ENCODE measurements around the gene MAGEF1.

Gene MAGEF1, protein sequence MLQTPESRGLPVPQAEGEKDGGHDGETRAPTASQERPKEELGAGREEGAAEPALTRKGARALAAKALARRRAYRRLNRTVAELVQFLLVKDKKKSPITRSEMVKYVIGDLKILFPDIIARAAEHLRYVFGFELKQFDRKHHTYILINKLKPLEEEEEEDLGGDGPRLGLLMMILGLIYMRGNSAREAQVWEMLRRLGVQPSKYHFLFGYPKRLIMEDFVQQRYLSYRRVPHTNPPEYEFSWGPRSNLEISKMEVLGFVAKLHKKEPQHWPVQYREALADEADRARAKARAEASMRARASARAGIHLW

DNA sequence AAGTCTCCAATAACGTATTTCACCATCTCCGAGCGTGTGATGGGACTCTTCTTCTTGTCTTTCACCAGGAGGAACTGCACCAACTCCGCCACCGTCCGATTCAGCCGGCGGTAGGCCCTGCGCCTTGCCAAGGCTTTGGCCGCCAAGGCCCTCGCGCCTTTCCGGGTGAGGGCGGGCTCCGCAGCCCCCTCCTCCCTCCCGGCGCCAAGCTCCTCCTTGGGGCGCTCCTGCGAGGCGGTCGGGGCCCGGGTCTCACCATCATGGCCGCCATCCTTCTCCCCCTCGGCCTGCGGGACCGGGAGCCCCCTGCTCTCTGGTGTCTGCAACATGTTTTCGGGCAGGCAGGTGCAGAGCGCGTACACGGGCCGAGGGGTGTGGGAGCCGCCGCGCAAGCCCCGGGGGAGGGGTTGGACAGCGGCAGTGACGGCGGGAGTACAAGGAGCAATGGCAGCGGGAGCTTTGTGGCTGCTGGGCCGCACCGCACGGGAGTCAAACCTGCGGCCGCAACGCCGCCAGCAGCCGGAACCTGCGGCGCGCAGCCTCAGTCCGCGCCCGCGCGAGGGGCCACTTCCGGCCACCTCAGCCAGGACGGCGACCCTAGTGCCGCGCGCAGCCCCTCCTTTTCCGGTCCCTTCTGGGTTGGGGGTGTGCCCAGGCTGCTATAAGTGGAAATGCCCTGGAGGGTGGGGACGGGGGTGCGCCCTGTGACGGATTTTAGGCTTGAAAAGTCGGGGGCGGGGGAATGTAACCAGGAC is at the start of gene MAGEF1:
Gene MAGEF1 (minus strand): TSS at position 572 of the 755 bp plus-strand sequence. CDS start 243 bp downstream, at position 329.
- H3K4me1 ChIP-seq (ENCODE audit: control insufficient read depth, insufficient read depth, low read length) = peaks cover 28% of the 10 kb centered on the region
- H3K9me3 ChIP-seq (ENCODE audit: control insufficient read depth in 2 of 2, low read length in 2 of 2) = no peaks in the 10 kb centered on the region
- no peaks in the 10 kb centered on the region for H3K27me3 ChIP-seq (ENCODE audit: control insufficient read depth in 1 of 2, insufficient read depth in 2 of 2, low read length in 2 of 2)
- peak within 1 kb of the TSS; percentile 89 for H3K27ac ChIP-seq (ENCODE audit: low read length)
- peak within 1 kb of the TSS; percentile 90 to 94 for H3K9ac ChIP-seq (ENCODE audit: low read length in 2 of 2)
- peak within 1 kb of the TSS; percentile 85 to 86 for H3K4me3 ChIP-seq (ENCODE audit: low read length in 2 of 2)
- H3K36me3 ChIP-seq (ENCODE audit: control insufficient read depth in 2 of 2, insufficient read depth in 2 of 2, low read length in 2 of 2) = peaks cover 0 to 8% of the 10 kb centered on the region in 2 donors

DNA sequence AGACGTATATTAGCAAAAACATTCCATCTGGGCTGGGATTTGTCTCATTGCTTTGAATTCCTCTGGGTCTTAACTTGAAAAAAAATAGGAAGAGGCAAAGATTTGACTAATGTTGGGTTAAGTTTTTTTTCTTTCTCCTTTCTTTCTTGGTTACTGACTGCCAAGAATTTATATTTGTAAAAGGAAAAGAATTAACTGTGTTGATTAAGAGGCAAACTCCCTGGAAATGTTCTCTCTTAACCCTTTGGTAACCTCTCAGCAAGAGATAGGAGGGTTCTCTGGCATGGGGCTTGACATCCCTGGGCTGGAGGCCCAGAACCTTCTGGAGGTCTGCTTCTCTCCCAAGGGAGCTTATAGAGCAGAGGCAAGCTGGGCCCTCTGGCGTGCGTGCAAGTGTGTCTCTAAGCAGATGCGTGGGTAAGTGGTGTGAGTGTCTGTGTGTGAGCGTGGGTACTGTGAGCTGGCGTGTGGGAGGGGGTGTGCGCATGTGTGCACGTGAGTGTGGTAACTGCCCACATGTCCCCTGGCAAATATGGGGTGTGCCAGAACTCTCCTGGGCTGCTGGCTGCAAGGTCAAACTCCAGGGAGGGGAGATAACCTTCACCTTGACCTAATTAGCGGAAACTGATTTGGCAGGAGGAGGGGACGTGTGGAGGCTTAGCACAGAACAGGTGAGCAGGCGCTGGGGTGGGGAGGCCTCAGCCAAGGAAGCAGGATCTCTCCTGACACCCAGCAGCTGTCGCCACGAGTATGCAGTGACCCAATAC is 49.4 kb upstream of the MAGEF1 start:
- no peak overlapping the region for H3K4me3 ChIP-seq (ENCODE audit: low read length in 2 of 2)
- H3K9ac ChIP-seq (ENCODE audit: low read length in 2 of 2) = no peak overlapping the region
- H3K9me3 ChIP-seq (ENCODE audit: control insufficient read depth in 2 of 2, low read length in 2 of 2) = no peaks in the 10 kb centered on the region
- H3K4me1 ChIP-seq (ENCODE audit: control insufficient read depth, insufficient read depth, low read length) = peaks cover 23% of the 10 kb centered on the region
- no peaks in the 10 kb centered on the region for H3K36me3 ChIP-seq (ENCODE audit: control insufficient read depth in 2 of 2, insufficient read depth in 2 of 2, low read length in 2 of 2)
- H3K27me3 ChIP-seq (ENCODE audit: control insufficient read depth in 1 of 2, insufficient read depth in 2 of 2, low read length in 2 of 2) = no peaks in the 10 kb centered on the region
- no peak overlapping the region for H3K27ac ChIP-seq (ENCODE audit: low read length)

DNA sequence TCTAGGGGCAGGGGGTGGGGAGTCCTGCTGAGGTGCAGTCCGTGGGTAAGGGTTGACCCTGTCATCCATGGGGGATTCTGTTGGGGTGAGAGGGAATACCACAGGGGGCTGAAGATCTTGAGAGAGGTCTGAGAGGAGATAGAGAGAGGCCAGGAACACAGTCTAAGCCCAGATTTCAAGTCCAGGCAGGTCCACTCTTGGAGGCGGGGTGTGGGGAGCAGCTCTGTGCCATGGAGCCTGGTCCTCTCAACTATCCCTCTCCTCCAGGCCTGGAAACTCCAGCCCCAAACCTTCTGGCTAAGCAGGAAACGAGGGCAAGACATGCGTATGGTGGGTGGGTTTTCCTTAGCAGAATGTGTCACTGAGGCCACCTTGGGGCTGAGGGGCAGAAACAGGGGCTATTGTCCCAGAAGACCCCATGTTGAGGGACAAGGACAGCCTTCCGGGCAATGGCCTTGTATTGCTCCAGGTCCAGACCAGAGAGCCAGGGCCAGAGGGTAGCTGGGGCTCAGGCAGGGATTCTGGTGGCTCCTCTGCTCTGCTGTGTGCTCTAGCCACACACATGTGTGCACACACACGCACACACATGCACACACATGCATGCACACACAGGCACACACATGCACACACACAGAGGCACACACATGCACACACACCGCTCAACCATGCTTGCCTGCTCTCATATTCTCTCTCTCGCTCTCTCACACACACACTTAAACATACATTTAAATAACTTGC is 48.6 kb upstream of the MAGEF1 start:
- H3K27me3 ChIP-seq (ENCODE audit: control insufficient read depth in 1 of 2, insufficient read depth in 2 of 2, low read length in 2 of 2) = no peaks in the 10 kb centered on the region
- peaks cover 30% of the 10 kb centered on the region for H3K4me1 ChIP-seq (ENCODE audit: control insufficient read depth, insufficient read depth, low read length)
- H3K27ac ChIP-seq (ENCODE audit: low read length) = no peak overlapping the region
- H3K4me3 ChIP-seq (ENCODE audit: low read length in 2 of 2) = no peak overlapping the region
- H3K9me3 ChIP-seq (ENCODE audit: control insufficient read depth in 2 of 2, low read length in 2 of 2) = no peaks in the 10 kb centered on the region
- H3K9ac ChIP-seq (ENCODE audit: low read length in 2 of 2) = no peak overlapping the region
- no peaks in the 10 kb centered on the region for H3K36me3 ChIP-seq (ENCODE audit: control insufficient read depth in 2 of 2, insufficient read depth in 2 of 2, low read length in 2 of 2)

DNA sequence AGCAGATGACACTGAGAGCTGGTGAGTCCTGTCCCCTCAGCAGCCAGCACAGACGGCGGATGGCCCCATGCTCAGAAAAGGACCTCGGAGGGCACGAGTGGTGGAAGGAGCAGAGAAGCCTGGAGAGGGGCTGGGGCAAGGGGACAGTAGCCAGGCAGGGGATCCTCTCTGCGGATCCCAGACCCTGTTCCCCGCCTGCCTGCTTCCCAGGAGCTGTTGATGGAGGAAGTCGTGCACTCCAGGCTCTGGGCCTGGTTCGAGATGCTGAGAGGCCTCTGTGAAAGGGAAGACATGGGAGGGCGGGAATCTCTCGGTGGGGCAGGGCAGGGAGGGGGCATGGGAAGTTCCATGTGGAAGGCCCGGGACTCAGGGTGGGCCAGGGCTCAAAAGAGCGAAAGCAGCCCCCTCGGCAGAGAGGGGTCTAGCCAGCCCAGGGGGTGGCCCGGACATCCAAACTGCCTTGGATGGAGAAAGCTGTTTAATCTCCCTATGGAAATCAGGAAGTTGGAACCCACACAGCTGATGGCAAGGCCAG is 47.9 kb upstream of the MAGEF1 start:
- Histone ChIP-seq H3K9ac (ENCODE audit: low read length in 2 of 2) (no peak overlapping the region), H3K4me1 (ENCODE audit: control insufficient read depth, insufficient read depth, low read length) (peaks cover 32% of the 10 kb centered on the region), H3K4me3 (ENCODE audit: low read length in 2 of 2) (no peak overlapping the region), H3K27ac (ENCODE audit: low read length) (no peak overlapping the region), H3K9me3 (ENCODE audit: control insufficient read depth in 2 of 2, low read length in 2 of 2) (no peaks in the 10 kb centered on the region), H3K27me3 (ENCODE audit: control insufficient read depth in 1 of 2, insufficient read depth in 2 of 2, low read length in 2 of 2) (no peaks in the 10 kb centered on the region), H3K36me3 (ENCODE audit: control insufficient read depth in 2 of 2, insufficient read depth in 2 of 2, low read length in 2 of 2) (no peaks in the 10 kb centered on the region)

DNA sequence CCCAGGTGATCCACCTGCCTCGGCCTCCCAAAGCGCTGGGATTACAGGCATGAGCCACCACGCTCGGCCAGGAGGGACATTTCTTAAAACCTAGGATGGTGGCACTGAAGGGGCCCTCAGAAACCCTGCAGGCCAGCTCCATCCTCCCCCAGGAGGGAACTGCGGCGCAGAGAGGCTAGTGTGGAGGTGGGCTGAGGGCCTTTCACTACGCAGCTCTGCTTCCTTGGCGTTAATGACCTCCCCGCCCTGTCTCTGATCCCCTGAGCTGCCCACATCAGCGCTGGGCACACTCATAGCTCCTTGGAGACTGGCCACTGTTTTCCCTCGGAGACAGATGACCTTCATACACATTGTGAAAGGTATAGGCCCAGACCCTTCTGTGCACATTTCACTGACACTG is 46.2 kb upstream of the MAGEF1 start:
- H3K36me3 ChIP-seq (ENCODE audit: control insufficient read depth in 2 of 2, insufficient read depth in 2 of 2, low read length in 2 of 2) = no peaks in the 10 kb centered on the region
- H3K4me3 ChIP-seq (ENCODE audit: low read length in 2 of 2) = no peak overlapping the region
- no peak overlapping the region for H3K27ac ChIP-seq (ENCODE audit: low read length)
- no peak overlapping the region for H3K9ac ChIP-seq (ENCODE audit: low read length in 2 of 2)
- no peaks in the 10 kb centered on the region for H3K9me3 ChIP-seq (ENCODE audit: control insufficient read depth in 2 of 2, low read length in 2 of 2)
- H3K27me3 ChIP-seq (ENCODE audit: control insufficient read depth in 1 of 2, insufficient read depth in 2 of 2, low read length in 2 of 2) = no peaks in the 10 kb centered on the region
- peaks cover 32% of the 10 kb centered on the region for H3K4me1 ChIP-seq (ENCODE audit: control insufficient read depth, insufficient read depth, low read length)

DNA sequence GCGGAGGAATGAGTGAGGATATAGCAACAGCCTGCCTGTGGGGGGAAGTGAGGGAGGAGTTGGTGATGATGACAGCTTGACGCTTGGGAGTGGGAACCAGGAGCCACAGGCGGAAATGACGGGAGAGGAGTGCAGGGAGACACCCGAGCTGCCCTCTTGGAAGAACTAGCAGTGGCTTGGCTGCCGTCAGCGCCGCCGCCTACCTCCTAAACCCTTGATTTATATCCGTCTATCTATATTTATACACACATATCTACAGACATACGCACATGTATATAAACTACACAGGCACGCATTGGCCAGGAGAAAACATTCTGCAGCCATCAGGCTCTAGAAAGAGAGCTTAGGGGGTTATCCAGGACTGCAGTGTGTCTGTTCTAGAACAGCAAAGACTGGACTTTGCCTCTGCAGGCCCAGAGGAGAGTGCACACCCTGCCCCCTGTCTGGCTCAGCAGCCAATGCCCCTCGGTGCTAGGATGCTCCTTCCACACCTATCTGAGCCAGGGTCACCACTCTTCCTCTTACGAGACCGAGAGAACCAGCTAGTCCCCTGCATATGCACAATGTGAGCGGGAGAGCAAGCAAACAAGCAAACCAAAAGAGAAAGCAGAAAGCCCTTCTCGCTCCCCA is 45.3 kb upstream of the MAGEF1 start:
- Histone ChIP-seq H3K27ac (ENCODE audit: low read length) (peak overlapping the region; percentile 78), H3K27me3 (ENCODE audit: control insufficient read depth in 1 of 2, insufficient read depth in 2 of 2, low read length in 2 of 2) (no peaks in the 10 kb centered on the region), H3K36me3 (ENCODE audit: control insufficient read depth in 2 of 2, insufficient read depth in 2 of 2, low read length in 2 of 2) (no peaks in the 10 kb centered on the region), H3K4me3 (ENCODE audit: low read length in 2 of 2) (peak overlapping the region in 1 of 2 donors; percentile 60), H3K9ac (ENCODE audit: low read length in 2 of 2) (peak overlapping the region; percentile 47 to 54), H3K9me3 (ENCODE audit: control insufficient read depth in 2 of 2, low read length in 2 of 2) (no peaks in the 10 kb centered on the region), H3K4me1 (ENCODE audit: control insufficient read depth, insufficient read depth, low read length) (peaks cover 32% of the 10 kb centered on the region)

DNA sequence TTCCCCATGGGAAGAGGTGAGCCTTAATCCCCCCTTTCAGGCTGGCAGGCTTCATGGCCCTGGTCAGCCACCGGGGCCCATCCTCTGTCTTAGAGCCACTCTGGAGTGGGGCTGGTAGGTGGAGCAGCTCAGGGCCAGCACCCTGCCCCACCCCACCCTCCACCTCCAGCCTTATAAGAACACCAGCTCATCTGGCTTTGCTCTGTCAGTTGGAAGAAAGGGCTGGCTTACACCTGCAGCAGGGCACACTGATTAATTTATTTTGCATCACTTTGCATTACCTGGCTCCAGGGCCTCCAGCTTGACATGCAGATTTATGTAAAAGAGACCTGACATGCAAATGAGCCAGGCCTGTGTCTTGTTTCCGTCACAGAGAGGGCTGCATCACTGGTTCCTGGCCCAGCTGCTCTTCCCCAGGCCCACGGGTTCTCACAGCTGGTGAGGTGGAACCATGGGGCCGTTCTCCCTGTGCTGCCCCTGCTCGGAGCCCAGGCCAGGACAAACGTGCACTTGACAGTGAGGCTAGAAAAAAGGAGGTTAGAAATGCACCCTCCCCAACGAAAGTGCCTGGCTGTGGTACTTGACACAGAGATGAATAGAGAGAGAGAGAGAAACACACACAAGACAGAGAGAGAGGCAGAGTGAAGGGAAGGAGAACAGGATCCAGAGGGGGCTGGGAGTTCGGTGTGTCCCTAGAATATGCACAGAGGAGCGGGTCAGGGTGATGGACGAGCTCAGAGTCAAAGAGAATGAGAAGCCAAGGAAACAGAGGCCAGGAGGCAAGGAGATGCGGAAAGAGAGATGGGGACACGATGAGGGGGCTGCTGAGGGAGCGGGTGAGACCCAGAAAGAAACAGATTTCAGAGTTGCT is 44.5 kb upstream of the MAGEF1 start:
- no peaks in the 10 kb centered on the region for H3K36me3 ChIP-seq (ENCODE audit: control insufficient read depth in 2 of 2, insufficient read depth in 2 of 2, low read length in 2 of 2)
- H3K9me3 ChIP-seq (ENCODE audit: control insufficient read depth in 2 of 2, low read length in 2 of 2) = no peaks in the 10 kb centered on the region
- H3K4me3 ChIP-seq (ENCODE audit: low read length in 2 of 2) = peak overlapping the region in 1 of 2 donors; percentile 60
- peak overlapping the region; percentile 47 to 54 for H3K9ac ChIP-seq (ENCODE audit: low read length in 2 of 2)
- no peaks in the 10 kb centered on the region for H3K27me3 ChIP-seq (ENCODE audit: control insufficient read depth in 1 of 2, insufficient read depth in 2 of 2, low read length in 2 of 2)
- peaks cover 32% of the 10 kb centered on the region for H3K4me1 ChIP-seq (ENCODE audit: control insufficient read depth, insufficient read depth, low read length)
- H3K27ac ChIP-seq (ENCODE audit: low read length) = peak overlapping the region; percentile 78

DNA sequence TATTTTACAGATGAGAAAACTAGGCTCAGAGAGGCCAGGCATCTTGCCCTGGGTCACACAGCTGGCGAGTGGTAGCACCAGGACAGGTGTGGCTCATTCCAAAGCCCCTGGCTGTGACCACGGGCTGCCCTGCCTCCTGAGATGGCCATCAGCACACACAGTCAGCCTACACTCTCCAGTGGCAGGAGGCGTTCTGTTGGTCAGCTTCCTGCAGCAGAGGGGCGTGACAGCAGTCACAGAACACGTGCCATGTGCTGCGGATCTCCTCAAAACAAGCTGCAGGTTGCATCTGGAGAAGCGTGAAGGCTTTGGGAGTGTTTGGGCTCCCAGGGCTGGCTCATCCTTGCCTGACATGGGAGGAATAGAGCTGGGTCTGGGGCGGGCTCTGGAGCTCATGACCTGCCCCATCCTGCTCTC is 43.5 kb upstream of the MAGEF1 start:
- peaks cover 25% of the 10 kb centered on the region for H3K4me1 ChIP-seq (ENCODE audit: control insufficient read depth, insufficient read depth, low read length)
- H3K27me3 ChIP-seq (ENCODE audit: control insufficient read depth in 1 of 2, insufficient read depth in 2 of 2, low read length in 2 of 2) = no peaks in the 10 kb centered on the region
- H3K36me3 ChIP-seq (ENCODE audit: control insufficient read depth in 2 of 2, insufficient read depth in 2 of 2, low read length in 2 of 2) = no peaks in the 10 kb centered on the region
- H3K27ac ChIP-seq (ENCODE audit: low read length) = peak overlapping the region; percentile 78
- H3K9me3 ChIP-seq (ENCODE audit: control insufficient read depth in 2 of 2, low read length in 2 of 2) = no peaks in the 10 kb centered on the region
- H3K4me3 ChIP-seq (ENCODE audit: low read length in 2 of 2) = no peak overlapping the region
- H3K9ac ChIP-seq (ENCODE audit: low read length in 2 of 2) = no peak overlapping the region

DNA sequence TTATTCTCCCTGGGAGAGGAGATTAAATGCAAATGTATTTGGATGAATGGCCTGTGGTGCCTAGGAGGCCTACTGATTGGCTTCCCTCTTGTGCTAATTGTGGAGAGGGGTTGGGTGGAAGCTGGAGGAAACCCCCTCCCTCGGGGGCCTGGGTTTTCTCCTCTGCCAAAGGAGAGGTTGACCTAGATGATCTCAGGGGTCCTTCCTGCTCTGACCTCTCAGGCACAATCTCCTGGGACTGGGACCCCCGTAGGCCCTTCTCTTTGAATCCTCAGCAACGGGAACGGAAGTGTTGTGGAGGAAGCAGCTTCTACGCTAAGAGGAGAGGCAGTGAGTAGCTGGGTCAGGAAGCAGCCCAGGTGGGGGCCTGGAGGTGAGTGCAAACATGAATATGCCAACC is 40.5 kb upstream of the MAGEF1 start:
- Histone ChIP-seq H3K9ac (ENCODE audit: low read length in 2 of 2) (no peak overlapping the region), H3K27ac (ENCODE audit: low read length) (no peak overlapping the region), H3K27me3 (ENCODE audit: control insufficient read depth in 1 of 2, insufficient read depth in 2 of 2, low read length in 2 of 2) (peaks cover 3 to 5% of the 10 kb centered on the region in 2 donors), H3K36me3 (ENCODE audit: control insufficient read depth in 2 of 2, insufficient read depth in 2 of 2, low read length in 2 of 2) (no peaks in the 10 kb centered on the region), H3K4me1 (ENCODE audit: control insufficient read depth, insufficient read depth, low read length) (peaks cover 20% of the 10 kb centered on the region), H3K4me3 (ENCODE audit: low read length in 2 of 2) (no peak overlapping the region), H3K9me3 (ENCODE audit: control insufficient read depth in 2 of 2, low read length in 2 of 2) (no peaks in the 10 kb centered on the region)
